Endothelial cell of umbilical vein (primary cell): Measurements from ENCODE around the gene RIOK3. TPM values are rescaled to one million over a fixed set of nuclear protein-coding genes. Genes with fewer than 3 reads are reported as not detected.

Experiments used
- BruUV-seq: library from RNA; stranded (reverse); fragments of 400-500 nt; replicated peaks from 2 replicates; lab custom pipeline; 2021; lab: Mats Ljungman, UMichigan
- CTCF ChIA-PET: fragments of 300-600, 350-600 bp; sonication (Branson Sonifier 250); formaldehyde crosslinking; loops from one replicate; lab custom pipeline; 2021; ENCODE audit warnings: antibody characterized with exemption, inconsistent platforms; lab: Charles Lee
- POLR2A ChIA-PET: fragments of 300-600, 350-600 bp; sonication (Branson Sonifier 250); formaldehyde crosslinking; loops from one replicate; lab custom pipeline; 2021; ENCODE audit warnings: antibody characterized with exemption, inconsistent platforms; lab: Charles Lee
- DNase-seq: peaks from one replicate; pipeline ENCODE4 v3.0.0-alpha.2; 2011; ENCODE audit warnings: low read depth, low spot score
- FAIRE-seq: peaks from 2 replicates; lab custom pipeline; 2011; peaks lifted over from hg19 to GRCh38; lab: Jason Lieb, UNC
- H2AFZ ChIP-seq: 2 replicates; pipeline ENCODE4 v1.6.0; 2012; ENCODE audit warnings: low read depth, low read length, control low read depth, inconsistent platforms
- H3K27ac ChIP-seq: 2 replicates; pipeline ENCODE4 v1.5.1; 2011; ENCODE audit warnings: low read depth, mild to moderate bottlenecking, control low read depth, low read length, moderate library complexity; ENCODE audit not compliant: insufficient read depth
- H3K27me3 ChIP-seq, 2 experiments: 2 replicates each; pipeline versions ENCODE4 v1.6.0 to v1.6.1; 2011; ENCODE audit warnings: low read length in 2 of 2, mixed read lengths in 1 of 2; ENCODE audit not compliant: control insufficient read depth in 2 of 2, insufficient read depth in 2 of 2
- H3K36me3 ChIP-seq, 2 experiments: 2 replicates in 1 of 2; 3 replicates in 1 of 2; pipeline ENCODE4 v1.5.1; 2011; ENCODE audit warnings: low read length in 2 of 2, mild to moderate bottlenecking in 1 of 2, moderate library complexity in 1 of 2; ENCODE audit not compliant: control insufficient read depth in 2 of 2, insufficient read depth in 2 of 2; ENCODE audit errors: extremely low read depth in 1 of 2
- H3K4me1 ChIP-seq: 3 replicates; pipeline ENCODE4 v1.5.1; 2011; ENCODE audit warnings: mild to moderate bottlenecking, low read length; ENCODE audit not compliant: control insufficient read depth, insufficient read depth; ENCODE audit errors: extremely low read depth
- H3K4me2 ChIP-seq: 2 replicates; pipeline ENCODE4 v1.6.1; 2011; ENCODE audit warnings: low read length, control low read depth, mixed read lengths; ENCODE audit not compliant: insufficient read depth
- H3K4me3 ChIP-seq, 3 experiments: fragments of 200-600 bp in 1 of 3; sonication (generic), shearing (Covaris generic) in 1 of 3; replicated peaks in 1 of 3; 2 replicates each; pipeline ENCODE4 v1.5.1; 2011 to 2016; ENCODE audit warnings: control low read depth in 3 of 3, low read length in 3 of 3, mild to moderate bottlenecking in 2 of 3, inconsistent platforms in 1 of 3, low read depth in 1 of 3, moderate library complexity in 1 of 3; ENCODE audit not compliant: insufficient read depth in 1 of 3
- H3K79me2 ChIP-seq: 2 replicates; pipeline ENCODE4 v1.6.0; 2012; ENCODE audit warnings: low read length, inconsistent platforms; ENCODE audit not compliant: control insufficient read depth, insufficient read depth
- H3K9ac ChIP-seq: replicated peaks from 2 replicates; pipeline ENCODE3; 2011; ENCODE audit warnings: low read length, control low read depth; ENCODE audit not compliant: insufficient read depth; ENCODE audit errors: extremely low read depth
- H3K9me1 ChIP-seq: replicated peaks from 3 replicates; pipeline ENCODE4 v1.6.0; 2011; ENCODE audit warnings: mild to moderate bottlenecking, low read length; ENCODE audit not compliant: control insufficient read depth, insufficient read depth; ENCODE audit errors: extremely low read depth
- H3K9me3 ChIP-seq: replicated peaks from 2 replicates; pipeline ENCODE4 v1.5.1; 2012; ENCODE audit warnings: low read length, inconsistent platforms; ENCODE audit not compliant: control insufficient read depth, insufficient read depth
- H4K20me1 ChIP-seq: replicated peaks from 2 replicates; pipeline ENCODE3; 2011; ENCODE audit warnings: mild to moderate bottlenecking, low read length; ENCODE audit not compliant: control insufficient read depth, insufficient read depth; ENCODE audit errors: extremely low read depth
- CTCF ChIP-seq, 2 donors: IDR thresholded peaks; 1 replicate in 1 of 2; 2 replicates in 1 of 2; pipeline ENCODE4 v1.5.1; 2011; ENCODE audit warnings: low read length in 2 of 2, mild to moderate bottlenecking in 2 of 2, moderate library complexity in 2 of 2, control low read depth in 1 of 2, inconsistent platforms in 1 of 2, low read depth in 1 of 2; ENCODE audit not compliant: insufficient read depth in 1 of 2; ENCODE audit errors: extremely low read depth in 1 of 2
- EZH2 ChIP-seq: IDR thresholded peaks from 2 replicates; pipeline ENCODE4 v1.6.1; 2012; ENCODE audit warnings: borderline replicate concordance, low read depth, mild to moderate bottlenecking, moderate library complexity, low read length, inconsistent platforms; ENCODE audit not compliant: severe bottlenecking
- FOS ChIP-seq: IDR thresholded peaks from 2 replicates; pipeline ENCODE4 v1.6.1; 2011; ENCODE audit warnings: mild to moderate bottlenecking, low read length, moderate library complexity, borderline replicate concordance; ENCODE audit not compliant: insufficient read depth
- GATA2 ChIP-seq: IDR thresholded peaks from 2 replicates; pipeline ENCODE4 v1.7.0; 2011; ENCODE audit warnings: low read depth, mild to moderate bottlenecking, moderate library complexity, mixed read lengths, low read length; ENCODE audit not compliant: insufficient read length, insufficient read depth
- JUN ChIP-seq: IDR thresholded peaks from 2 replicates; pipeline ENCODE4 v1.6.1; 2011; ENCODE audit warnings: borderline replicate concordance, low read depth; ENCODE audit not compliant: insufficient read length, insufficient read depth
- MYC ChIP-seq: IDR thresholded peaks from one replicate; pipeline ENCODE4 v1.6.1; 2011; ENCODE audit warnings: mild to moderate bottlenecking, low read depth, low read length
- POLR2A ChIP-seq: IDR thresholded peaks from 2 replicates; pipeline ENCODE4 v1.6.1; 2012; ENCODE audit warnings: low read depth, mild to moderate bottlenecking, control low read depth, low read length
- POLR2AphosphoS5 ChIP-seq: IDR thresholded peaks from 2 replicates; pipeline ENCODE4 v1.6.1; 2012; ENCODE audit warnings: low read depth, mild to moderate bottlenecking, control low read depth, low read length, moderate library complexity; ENCODE audit not compliant: insufficient read depth
- dilution Hi-C: fragments of 300-500 bp; cut with MboI; formaldehyde crosslinking; loops from one replicate; pipeline ENCODE4 v1.15.0; 2019; ENCODE audit warnings: low sequenced_read_pairs; ENCODE audit not compliant: extremely low pct_ligation_motif_present
- intact Hi-C: fragments of 100-400 bp; cut with micrococcal nuclease; formaldehyde crosslinking; loops from one replicate; pipeline ENCODE4 v1.10.0; 2022
- polyA plus RNA-seq, 4 experiments: library from polyadenylated mRNA; depleted of rRNA in 3 of 4; stranded (reverse) in 3 of 4; unstranded in 1 of 4; fragments of >200 nt; gene quantifications; 2 replicates each; pipeline versions ENCODE4 v1.2.1 to v1.2.3, GENCODE V29; 2011 to 2012; ENCODE audit warnings: missing spikeins in 1 of 4
- total RNA-seq: library from RNA; stranded (reverse); gene quantifications from 2 replicates; pipeline ENCODE4 v1.2.3, GENCODE V29; 2021
- TF ChIP-seq, protein P1 (sequence below): IDR thresholded peaks from 2 replicates; pipeline ENCODE4 v1.6.1; 2011; ENCODE audit not compliant: insufficient read depth, insufficient read length

RIOK3 gene
- total and polyA plus RNA-seq, 2 donors (not counting 3 experiments of a cell fraction or from before 2014, with no cell fraction given), result 14.8 to 50.7 TPM

DNA sequence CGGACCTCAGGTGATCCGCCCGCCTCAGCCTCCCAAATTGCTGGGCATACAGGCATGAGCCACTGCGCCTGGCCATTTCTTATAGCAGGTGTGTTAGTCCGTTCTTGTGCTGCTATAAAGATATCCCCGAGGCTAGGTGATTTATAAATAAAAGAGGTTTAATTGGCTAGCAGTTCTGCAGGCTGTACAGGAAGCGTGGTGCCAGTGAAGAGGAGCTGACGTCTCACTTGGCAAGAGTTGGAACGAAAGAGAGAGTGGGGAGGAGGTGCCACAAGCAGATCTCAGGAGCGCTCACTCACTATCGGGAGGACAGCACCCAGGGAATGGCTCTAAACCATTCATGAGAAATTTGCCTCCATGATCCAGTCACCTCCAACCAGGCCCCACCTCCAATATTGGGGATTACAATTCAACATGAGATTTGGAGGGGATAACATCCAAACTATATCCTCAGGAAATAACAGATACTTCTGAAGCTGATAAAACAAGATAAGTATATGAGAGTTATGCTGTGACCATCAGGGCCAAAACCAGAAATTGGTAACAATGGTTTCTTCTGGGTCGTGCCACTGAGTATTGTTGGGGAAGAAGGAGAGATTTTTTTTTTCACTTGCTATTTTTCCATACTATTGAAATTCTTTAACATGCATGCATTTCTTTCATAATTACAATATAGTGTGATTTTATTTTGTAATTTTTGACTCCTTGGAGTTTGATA, 42.8 kb downstream of the RIOK3 start:
- H3K36me3 ChIP-seq, result no peaks in the 10 kb centered on the region
- H3K79me2 ChIP-seq, result no peaks in the 10 kb centered on the region
- no peak overlapping the region for H3K9ac ChIP-seq
- no peaks in the 10 kb centered on the region for H3K4me1 ChIP-seq
- no TSS peak for BruUV-seq
- FAIRE-seq (no peak), DNase-seq (no peak)
- no peaks in the 10 kb centered on the region for H3K27me3 ChIP-seq
- no peak overlapping the region for H3K4me2 ChIP-seq
- ChIA-PET CTCF (interaction anchor here (0.8 to 3.8 kb wide), 5 partner anchors 9 to 207 kb away, joined by 3 to 71 read pairs (median 3); no protein-coding TSS in a partner anchor), POLR2A (no interaction called here)
- no peaks in the 10 kb centered on the region for H3K9me3 ChIP-seq
- no peaks in the 10 kb centered on the region for H4K20me1 ChIP-seq
- TF ChIP-seq POLR2AphosphoS5, result no peak
- no peak for TF ChIP-seq MYC
- TF ChIP-seq EZH2, result no peak
- TF ChIP-seq, protein P1, sequence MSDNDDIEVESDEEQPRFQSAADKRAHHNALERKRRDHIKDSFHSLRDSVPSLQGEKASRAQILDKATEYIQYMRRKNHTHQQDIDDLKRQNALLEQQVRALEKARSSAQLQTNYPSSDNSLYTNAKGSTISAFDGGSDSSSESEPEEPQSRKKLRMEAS, result no peak
- TF ChIP-seq JUN, result no peak
- TF ChIP-seq FOS, result no peak
- no peak for TF ChIP-seq CTCF (IDR thresholded peaks at IDR 0.05; ENCODE audit: extremely low read depth in 1 of 2, insufficient read depth in 1 of 2, low read depth in 1 of 2, low read length in 2 of 2)
- TF ChIP-seq POLR2A, result no peak
- TF ChIP-seq GATA2, result no peak
- intact Hi-C loops (no loop called here), dilution Hi-C loops (no loop called here)
- no peak overlapping the region for H3K4me3 ChIP-seq
- no peaks in the 10 kb centered on the region for H3K9me1 ChIP-seq
- no peak overlapping the region for H3K27ac ChIP-seq
- no peak overlapping the region for H2AFZ ChIP-seq
